WI38 (cell line): Measurements from ENCODE around the gene OTOG.

Experiments
- H3K4me3 ChIP-seq: 2 replicates; pipeline ENCODE4 v1.5.1; 2011; ENCODE audit warnings: low read depth, mild to moderate bottlenecking, control low read depth, low read length
- TF ChIP-seq, protein P1 (sequence below): IDR thresholded peaks from 2 replicates; pipeline ENCODE4 v1.5.1; 2012; ENCODE audit warnings: low read depth, mild to moderate bottlenecking, control low read depth, low read length

OTOG gene

DNA sequence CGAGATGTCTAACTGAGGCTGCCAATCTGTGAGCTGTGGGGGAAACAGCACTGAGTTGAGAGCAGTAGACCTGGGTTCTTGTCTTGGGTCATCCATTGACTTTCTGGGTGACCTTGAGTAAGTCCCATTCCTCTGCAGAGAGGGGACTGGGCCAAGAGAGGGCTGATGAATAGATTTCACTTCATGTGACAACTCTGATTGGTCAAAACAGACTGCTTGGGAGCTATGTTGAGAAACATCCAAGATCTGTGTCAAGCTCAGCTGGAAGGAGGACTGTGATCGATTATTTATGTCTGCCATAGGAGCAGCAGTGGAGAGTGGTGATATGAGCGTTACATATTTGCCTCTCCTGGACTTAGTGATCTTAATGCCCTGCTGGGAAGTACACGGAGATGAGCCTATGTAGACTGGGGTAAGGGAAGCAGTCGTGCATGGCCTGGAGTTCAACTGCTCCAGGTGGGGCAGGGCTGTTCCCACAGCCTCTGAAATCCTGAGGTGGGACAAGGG is 47.7 kb downstream of the OTOG start:
- TF ChIP-seq, protein P1, sequence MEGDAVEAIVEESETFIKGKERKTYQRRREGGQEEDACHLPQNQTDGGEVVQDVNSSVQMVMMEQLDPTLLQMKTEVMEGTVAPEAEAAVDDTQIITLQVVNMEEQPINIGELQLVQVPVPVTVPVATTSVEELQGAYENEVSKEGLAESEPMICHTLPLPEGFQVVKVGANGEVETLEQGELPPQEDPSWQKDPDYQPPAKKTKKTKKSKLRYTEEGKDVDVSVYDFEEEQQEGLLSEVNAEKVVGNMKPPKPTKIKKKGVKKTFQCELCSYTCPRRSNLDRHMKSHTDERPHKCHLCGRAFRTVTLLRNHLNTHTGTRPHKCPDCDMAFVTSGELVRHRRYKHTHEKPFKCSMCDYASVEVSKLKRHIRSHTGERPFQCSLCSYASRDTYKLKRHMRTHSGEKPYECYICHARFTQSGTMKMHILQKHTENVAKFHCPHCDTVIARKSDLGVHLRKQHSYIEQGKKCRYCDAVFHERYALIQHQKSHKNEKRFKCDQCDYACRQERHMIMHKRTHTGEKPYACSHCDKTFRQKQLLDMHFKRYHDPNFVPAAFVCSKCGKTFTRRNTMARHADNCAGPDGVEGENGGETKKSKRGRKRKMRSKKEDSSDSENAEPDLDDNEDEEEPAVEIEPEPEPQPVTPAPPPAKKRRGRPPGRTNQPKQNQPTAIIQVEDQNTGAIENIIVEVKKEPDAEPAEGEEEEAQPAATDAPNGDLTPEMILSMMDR: no peak
- H3K4me3 ChIP-seq: no peak overlapping the region

DNA sequence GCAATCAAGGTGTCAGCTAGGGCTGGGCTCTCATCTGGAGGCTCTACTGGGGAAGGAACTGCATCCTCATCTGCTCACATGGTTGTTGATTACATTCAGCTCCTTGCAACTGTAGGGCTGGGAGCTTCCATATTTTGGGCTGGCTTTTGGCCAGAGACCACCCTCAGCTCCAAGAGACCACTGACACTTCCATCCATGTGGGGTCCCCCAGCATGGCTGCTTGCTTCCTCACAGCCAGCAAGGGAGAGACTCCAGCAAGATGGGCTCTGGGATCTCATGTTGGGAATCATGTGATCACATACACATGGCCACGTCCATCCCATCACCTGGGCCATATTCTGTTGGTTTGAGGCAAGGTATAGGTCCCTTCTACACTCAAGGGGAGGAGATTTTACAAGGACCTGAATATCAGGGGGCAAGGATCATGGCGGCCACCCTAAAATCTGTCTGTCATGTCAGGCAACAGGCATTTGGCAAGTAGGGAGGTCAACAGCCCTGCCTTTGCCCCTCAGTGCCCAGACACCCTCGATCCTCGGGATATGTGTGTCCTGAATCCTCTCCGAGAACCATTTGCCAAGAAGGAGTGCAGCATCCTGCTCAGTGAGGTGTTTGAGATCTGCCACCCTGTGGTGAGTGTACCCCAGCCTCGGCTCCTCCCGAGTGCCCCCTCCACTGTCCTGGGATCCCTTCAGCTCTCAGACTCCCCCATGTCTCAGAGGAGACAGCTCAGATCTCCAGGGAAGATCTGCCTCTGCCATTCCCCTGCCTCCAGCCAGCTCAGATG is 48.7 kb downstream of the OTOG start:
- TF ChIP-seq, protein P1: no peak
- no peak overlapping the region for H3K4me3 ChIP-seq

DNA sequence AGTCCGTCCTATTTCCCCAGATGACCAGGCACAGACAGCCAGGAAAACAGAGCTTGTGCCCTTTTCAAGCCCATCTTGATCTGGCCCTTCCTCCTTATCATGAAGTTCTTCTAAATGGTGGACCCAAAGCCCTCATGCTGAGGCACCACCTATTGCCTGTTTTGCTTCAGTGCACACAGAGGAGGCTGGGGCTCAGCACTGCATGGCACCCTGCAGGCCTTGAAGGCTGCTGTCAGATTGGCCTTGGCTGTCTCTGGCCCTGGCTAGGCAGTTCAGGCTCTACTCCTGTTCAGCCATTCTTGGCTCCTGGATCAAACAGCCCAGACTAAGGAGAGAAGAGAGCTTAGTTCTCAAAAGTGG is 49.2 kb downstream of the OTOG start:
- TF ChIP-seq, protein P1: no peak
- no peak overlapping the region for H3K4me3 ChIP-seq

DNA sequence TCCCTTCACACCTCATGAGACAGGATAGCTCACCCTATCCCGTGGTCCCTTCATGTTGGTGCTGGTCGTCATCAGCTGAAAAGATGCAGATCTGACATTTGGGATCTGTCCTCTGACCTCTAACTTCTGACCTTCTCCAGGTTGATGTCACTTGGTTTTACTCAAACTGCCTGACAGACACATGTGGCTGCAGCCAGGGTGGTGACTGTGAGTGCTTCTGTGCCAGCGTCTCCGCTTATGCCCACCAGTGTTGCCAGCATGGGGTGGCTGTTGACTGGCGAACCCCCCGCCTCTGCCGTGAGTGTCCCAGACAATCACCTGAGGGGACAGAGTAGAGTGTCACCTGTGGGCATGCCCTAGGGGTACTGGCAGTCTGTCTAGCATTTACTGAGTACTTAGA is 49.7 kb downstream of the OTOG start:
- H3K4me3 ChIP-seq: no peak overlapping the region
- TF ChIP-seq, protein P1: no peak

DNA sequence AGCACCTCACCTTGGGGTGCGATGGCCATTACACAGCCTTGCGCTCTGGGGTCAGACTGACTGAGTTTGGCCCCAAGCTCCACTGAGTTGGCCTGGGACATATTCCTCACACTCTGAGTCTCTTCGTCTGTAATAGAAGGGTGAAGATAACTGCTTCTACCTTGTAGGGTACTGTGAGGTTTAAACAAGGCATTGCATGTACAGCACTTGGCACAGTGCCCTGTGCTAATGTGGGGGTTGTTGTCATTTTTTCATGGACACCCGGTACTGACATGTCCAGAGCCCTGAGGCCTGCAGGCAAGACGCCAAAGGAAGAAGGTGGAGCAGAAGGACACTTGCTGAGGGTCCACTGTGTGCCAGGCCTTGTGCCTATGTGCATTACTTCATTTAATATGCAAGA is 50.7 kb downstream of the OTOG start:
- no peak overlapping the region for H3K4me3 ChIP-seq
- TF ChIP-seq, protein P1: no peak

DNA sequence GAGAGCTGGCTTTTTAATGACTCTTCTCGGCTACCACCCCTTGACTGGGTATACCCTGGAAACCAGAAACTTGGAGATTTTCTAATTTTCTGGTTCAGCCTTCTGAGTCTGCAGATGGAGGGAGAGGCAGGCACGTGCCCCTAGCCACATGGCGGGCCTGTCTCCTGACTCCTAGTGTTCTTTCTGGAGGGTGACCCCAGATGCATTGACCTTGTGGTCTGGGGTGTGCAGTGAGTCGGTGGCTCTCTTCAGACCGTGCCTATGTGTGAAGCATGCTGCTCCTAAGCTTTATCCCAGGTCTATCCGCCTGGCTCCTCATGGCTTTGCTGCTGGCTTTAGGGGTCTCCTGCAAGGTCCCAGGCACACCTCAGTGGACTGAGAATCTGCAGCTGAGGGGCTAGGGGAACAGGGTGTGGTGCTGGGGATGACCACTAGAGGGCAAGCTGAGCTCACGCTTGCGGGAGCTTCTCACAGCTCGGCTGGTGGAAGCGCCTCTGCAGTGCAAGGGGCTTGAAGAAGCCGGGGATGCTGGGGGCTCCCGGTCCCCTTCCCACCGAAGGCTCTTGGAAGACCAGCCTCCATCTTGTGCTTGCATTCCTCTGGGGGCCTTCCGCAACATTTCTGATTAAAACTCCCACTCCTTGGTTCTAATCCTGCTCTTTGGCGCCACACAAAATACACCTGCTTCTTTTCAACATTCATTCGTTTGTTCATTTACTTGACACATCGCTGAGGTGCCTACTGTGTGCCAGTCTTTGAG is 51.8 kb downstream of the OTOG start:
- TF ChIP-seq, protein P1: peak; percentile 98

DNA sequence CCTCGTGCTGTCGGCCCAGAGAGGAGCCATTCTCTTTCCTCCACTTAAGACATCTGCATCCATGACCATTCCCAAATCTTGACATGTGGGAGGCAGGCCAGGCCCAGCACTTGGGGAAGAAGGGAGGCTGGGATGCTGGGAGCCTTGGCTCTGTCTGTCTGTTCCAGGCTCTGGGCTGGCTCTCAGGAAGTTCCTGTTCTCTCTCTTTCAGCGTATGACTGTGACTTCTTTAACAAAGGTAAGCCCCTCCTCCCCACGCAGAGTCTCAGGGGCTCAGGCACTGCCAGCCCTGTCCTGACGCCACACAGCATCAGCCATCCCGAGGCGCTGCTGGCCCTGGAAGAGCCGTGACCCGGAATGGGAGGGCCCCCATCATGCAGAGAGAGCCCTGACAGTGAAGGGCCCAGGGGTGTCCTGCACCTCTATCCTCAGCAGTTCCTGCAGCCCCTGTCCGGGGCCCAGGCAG is 52.4 kb downstream of the OTOG start:
- TF ChIP-seq, protein P1: no peak

More for the DNA sequence above, 51.8 kb downstream of the OTOG start:
- H3K4me3 ChIP-seq: no peak overlapping the region

More for the DNA sequence above, 52.4 kb downstream of the OTOG start:
- H3K4me3 ChIP-seq: no peak overlapping the region
